Osteoblast (primary cell): ENCODE data around the gene SLC25A19. TPM values are rescaled to one million over a fixed set of nuclear protein-coding genes. Genes with fewer than 3 reads are reported as not detected.

Experiments used
- DNase-seq: peaks from one replicate; pipeline ENCODE4 v3.0.0; 2011; ENCODE audit warnings: low spot score, mixed read lengths; ENCODE audit not compliant: insufficient read length; ENCODE audit errors: missing footprints
- H2AFZ ChIP-seq: 2 replicates; pipeline ENCODE4 v1.6.0; 2011; ENCODE audit warnings: mild to moderate bottlenecking, low read length
- H3K27ac ChIP-seq: 2 replicates; pipeline ENCODE4 v1.5.1; 2011; ENCODE audit warnings: mild to moderate bottlenecking, low read depth, low read length, moderate library complexity
- H3K27me3 ChIP-seq: 2 replicates; pipeline ENCODE4 v1.6.0; 2012; ENCODE audit warnings: mild to moderate bottlenecking, control low read depth, inconsistent platforms, low read length, moderate library complexity; ENCODE audit not compliant: insufficient read depth
- H3K36me3 ChIP-seq: 2 replicates; pipeline ENCODE4 v1.5.1; 2011; ENCODE audit warnings: mild to moderate bottlenecking, low read length, control low read depth, moderate library complexity; ENCODE audit not compliant: insufficient read depth
- H3K4me1 ChIP-seq: 2 replicates; pipeline ENCODE4 v1.5.1; 2011; ENCODE audit warnings: mild to moderate bottlenecking, low read length, control low read depth, moderate library complexity; ENCODE audit not compliant: insufficient read depth
- H3K4me2 ChIP-seq: 2 replicates; pipeline ENCODE4 v1.6.0; 2011; ENCODE audit warnings: mild to moderate bottlenecking, low read length; ENCODE audit not compliant: insufficient read depth
- H3K4me3 ChIP-seq: fragments of 200-600 bp; sonication (generic); 3 replicates; pipeline ENCODE4 v1.5.1; 2012; ENCODE audit warnings: mild to moderate bottlenecking, low read length, inconsistent platforms; ENCODE audit not compliant: insufficient read depth
- H3K79me2 ChIP-seq: 2 replicates; pipeline ENCODE4 v1.6.0; 2012; ENCODE audit warnings: mild to moderate bottlenecking, low read length, control low read depth, inconsistent platforms; ENCODE audit not compliant: insufficient read depth
- H3K9me3 ChIP-seq: 2 replicates; pipeline ENCODE4 v1.5.1; 2011; ENCODE audit warnings: low read depth, low read length, control low read depth
- H4K20me1 ChIP-seq: 2 replicates; pipeline ENCODE4 v1.6.0; 2012; ENCODE audit warnings: mild to moderate bottlenecking, low read length, control low read depth; ENCODE audit not compliant: insufficient read depth
- total RNA-seq: library from RNA; depleted of rRNA; stranded (reverse); fragments of >200 nt; gene quantifications from 2 replicates; pipeline ENCODE4 v1.2.3, GENCODE V29; 2012
- TF ChIP-seq, protein P1 (sequence below): IDR thresholded peaks from 2 replicates; pipeline ENCODE4 v1.5.1; 2011; ENCODE audit warnings: mild to moderate bottlenecking, low read depth, low read length, moderate library complexity; ENCODE audit errors: extremely low read depth

The SLC25A19 gene
- total RNA-seq, 1 donor, result 4.7 TPM

DNA sequence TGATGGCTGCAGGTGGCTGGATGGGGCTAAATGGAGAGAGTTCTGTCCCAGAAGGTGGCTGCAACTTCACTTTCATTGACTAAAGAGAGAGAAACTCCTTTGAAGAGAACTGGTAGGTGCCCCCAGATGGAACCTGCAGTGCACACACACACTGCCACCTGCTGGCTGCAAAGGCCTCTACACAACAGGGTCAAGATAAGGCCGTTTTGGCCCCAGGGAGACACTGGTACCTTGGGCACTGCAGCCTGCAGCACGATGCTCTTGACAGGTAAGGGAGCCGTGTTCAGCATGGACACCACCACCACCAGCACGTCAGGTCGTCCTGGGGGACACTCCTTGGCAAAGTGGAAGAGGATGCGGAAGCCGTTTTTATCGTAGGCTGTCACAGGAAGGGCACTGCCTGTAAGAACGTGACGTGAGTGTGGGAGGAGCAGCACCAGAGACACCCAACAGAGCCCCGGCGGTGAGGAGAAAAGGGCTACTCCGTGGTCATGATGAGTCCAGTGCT lies 50.5 kb downstream of the SLC25A19 start:
- Histone ChIP-seq H3K27me3 (no peaks in the 10 kb centered on the region), H4K20me1 (peaks cover 57% of the 10 kb centered on the region), H3K79me2 (no peaks in the 10 kb centered on the region), H3K27ac (no peak overlapping the region), H3K36me3 (peaks cover 84% of the 10 kb centered on the region), H3K4me2 (no peak overlapping the region), H3K9me3 (no peaks in the 10 kb centered on the region), H2AFZ (no peak overlapping the region), H3K4me1 (peaks cover 23% of the 10 kb centered on the region), H3K4me3 (no peak overlapping the region)
- DNase-seq, result peak; percentile 96
- TF ChIP-seq, protein P1, sequence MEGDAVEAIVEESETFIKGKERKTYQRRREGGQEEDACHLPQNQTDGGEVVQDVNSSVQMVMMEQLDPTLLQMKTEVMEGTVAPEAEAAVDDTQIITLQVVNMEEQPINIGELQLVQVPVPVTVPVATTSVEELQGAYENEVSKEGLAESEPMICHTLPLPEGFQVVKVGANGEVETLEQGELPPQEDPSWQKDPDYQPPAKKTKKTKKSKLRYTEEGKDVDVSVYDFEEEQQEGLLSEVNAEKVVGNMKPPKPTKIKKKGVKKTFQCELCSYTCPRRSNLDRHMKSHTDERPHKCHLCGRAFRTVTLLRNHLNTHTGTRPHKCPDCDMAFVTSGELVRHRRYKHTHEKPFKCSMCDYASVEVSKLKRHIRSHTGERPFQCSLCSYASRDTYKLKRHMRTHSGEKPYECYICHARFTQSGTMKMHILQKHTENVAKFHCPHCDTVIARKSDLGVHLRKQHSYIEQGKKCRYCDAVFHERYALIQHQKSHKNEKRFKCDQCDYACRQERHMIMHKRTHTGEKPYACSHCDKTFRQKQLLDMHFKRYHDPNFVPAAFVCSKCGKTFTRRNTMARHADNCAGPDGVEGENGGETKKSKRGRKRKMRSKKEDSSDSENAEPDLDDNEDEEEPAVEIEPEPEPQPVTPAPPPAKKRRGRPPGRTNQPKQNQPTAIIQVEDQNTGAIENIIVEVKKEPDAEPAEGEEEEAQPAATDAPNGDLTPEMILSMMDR, result peak; percentile 91

DNA sequence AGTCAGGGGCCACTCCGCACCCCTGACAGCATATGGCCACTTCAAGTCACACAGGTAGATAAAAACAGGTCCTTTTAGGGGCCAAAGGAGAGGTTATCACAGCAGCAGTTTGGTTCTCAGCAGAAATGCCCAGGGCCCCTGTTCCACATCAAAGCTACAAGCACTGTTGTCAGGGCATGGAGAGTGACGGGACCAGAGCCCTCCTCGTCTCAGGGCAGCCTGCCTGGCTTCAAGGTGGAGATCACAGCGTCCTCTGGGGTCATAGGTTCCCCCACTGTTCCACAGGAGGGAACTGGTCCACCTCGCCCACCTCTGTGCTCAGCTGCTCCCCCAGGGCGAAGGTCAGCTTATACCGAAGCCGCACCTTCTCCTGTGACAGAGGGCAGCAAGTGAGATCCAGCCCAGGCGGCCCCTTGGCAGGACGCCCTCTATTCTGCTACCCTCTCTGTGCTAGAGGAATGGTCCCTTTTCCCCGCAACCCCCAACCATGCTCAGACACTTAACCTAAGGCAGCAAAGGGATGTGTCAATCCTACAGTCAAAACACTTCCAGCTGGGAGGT lies 51.1 kb downstream of the SLC25A19 start:
- Histone ChIP-seq H2AFZ (no peak overlapping the region), H3K36me3 (peaks cover 78% of the 10 kb centered on the region), H3K27ac (no peak overlapping the region), H3K9me3 (no peaks in the 10 kb centered on the region), H3K4me3 (no peak overlapping the region), H3K79me2 (no peaks in the 10 kb centered on the region), H3K4me2 (no peak overlapping the region), H3K4me1 (peaks cover 23% of the 10 kb centered on the region), H3K27me3 (no peaks in the 10 kb centered on the region), H4K20me1 (peaks cover 52% of the 10 kb centered on the region)
- TF ChIP-seq, protein P1, result no peak
- DNase-seq, result no peak

DNA sequence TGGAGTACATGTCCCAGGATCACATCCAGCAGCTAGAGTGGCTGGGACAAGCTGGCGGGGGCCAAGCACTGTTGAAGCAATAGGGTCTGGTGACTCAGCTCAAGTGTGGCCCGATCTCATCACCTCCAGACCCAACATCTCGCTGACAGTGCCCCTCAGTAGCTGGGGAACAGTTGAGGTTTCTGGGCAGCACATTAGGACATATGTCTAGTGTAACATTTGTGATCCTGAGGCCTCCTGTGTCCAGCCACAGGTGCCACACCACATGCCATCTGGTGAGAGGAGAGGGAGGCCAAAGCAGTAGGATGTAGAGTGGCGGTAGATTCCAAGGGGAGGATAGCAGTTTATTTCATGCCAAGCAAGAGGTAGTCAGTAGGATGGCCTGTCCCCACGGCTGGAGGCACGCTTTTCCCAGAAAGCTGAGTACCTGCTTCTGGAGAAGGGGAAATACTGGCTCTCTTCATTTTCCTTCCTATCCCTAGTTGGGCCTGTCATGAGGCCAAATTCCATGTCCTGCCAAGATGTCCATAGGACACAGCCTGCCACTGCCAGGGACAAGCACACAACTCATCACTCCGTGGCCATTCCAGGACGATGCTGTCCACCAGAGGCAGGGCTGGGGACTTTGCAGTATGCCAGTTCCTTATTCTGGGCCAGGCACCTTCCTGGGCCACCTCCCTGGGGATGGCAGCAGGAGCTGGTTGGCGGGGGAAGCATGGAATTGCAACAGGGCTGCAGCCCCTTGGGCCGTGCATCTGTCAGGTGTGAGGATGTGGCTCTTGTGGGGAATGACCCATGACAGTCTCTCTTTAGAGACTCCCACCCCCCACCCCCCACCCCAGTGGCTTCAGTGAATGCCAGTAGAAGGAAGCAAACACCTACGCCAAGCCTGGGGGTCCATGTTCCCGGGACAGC lies 51.9 kb downstream of the SLC25A19 start:
- no peaks in the 10 kb centered on the region for H3K79me2 ChIP-seq
- H3K4me2 ChIP-seq, result no peak overlapping the region
- TF ChIP-seq, protein P1, result no peak
- no peak overlapping the region for H3K4me3 ChIP-seq
- H3K9me3 ChIP-seq, result no peaks in the 10 kb centered on the region
- DNase-seq, result no peak
- peaks cover 22% of the 10 kb centered on the region for H3K4me1 ChIP-seq
- no peak overlapping the region for H3K27ac ChIP-seq
- H4K20me1 ChIP-seq, result peaks cover 47% of the 10 kb centered on the region
- no peak overlapping the region for H2AFZ ChIP-seq
- H3K36me3 ChIP-seq, result peaks cover 80% of the 10 kb centered on the region
- H3K27me3 ChIP-seq, result no peaks in the 10 kb centered on the region

DNA sequence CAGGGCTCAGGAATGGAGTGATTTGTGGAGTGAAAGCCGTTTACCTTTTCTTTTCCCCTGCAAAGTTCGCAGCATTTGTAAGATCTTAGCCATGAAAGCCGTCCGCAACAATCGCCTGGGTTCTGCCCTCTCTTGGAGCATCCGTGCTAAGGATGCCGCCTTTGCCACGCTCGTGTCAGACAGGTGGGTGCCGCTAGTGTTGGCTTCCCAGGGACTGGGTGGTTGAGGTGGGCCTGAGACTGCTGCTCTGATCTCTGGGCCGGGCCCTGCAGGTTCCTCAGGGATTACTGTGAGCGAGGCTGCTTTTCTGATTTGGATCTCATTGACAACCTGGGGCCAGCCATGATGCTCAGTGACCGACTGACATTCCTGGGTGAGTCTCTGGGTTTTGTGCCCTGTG lies 56.4 kb downstream of the SLC25A19 start:
- no peaks in the 10 kb centered on the region for H3K79me2 ChIP-seq
- no peak overlapping the region for H3K27ac ChIP-seq
- no peaks in the 10 kb centered on the region for H3K9me3 ChIP-seq
- H3K4me3 ChIP-seq, result no peak overlapping the region
- DNase-seq, result peak; percentile 35
- TF ChIP-seq, protein P1, result no peak
- H3K4me2 ChIP-seq, result no peak overlapping the region
- H3K4me1 ChIP-seq, result no peaks in the 10 kb centered on the region
- peaks cover 76% of the 10 kb centered on the region for H3K36me3 ChIP-seq
- H4K20me1 ChIP-seq, result peaks cover 12% of the 10 kb centered on the region
- no peaks in the 10 kb centered on the region for H3K27me3 ChIP-seq
- H2AFZ ChIP-seq, result no peak overlapping the region
